Thoracic aorta (tissue), 2 donors: ENCODE measurements around the gene UNC45A. TPM values are rescaled to one million over a fixed set of nuclear protein-coding genes. Genes with fewer than 3 reads are reported as not detected.
"Not testable (repeated sequence)": the region's sequence is repeated elsewhere in the genome, so short reads cannot be mapped to it uniquely, and the experiment has no call there.

Source experiments
- ATAC-seq: fragments of 150-250 bp; one replicate; pipeline ENCODE4 v1.8.0; 2017; ENCODE audit warnings: low read depth; ENCODE audit not compliant: insufficient number of reproducible peaks, low FRiP score
- DNase-seq: peaks from one replicate; pipeline ENCODE4 v3.0.0-alpha.2; 2020; ENCODE audit warnings: low spot score
- H3K27ac ChIP-seq, 2 donors: fragments of 200-600 bp; sonication (generic); 1 replicate in 1 of 2; 2 replicates in 1 of 2; pipeline ENCODE4 v1.5.1; 2016; ENCODE audit warnings: mild to moderate bottlenecking in 2 of 2, moderate library complexity in 2 of 2
- H3K27me3 ChIP-seq: fragments of 200-600 bp; sonication (generic); replicated peaks from 2 replicates; pipeline ENCODE4 v1.6.0; 2016; ENCODE audit warnings: mild to moderate bottlenecking; ENCODE audit not compliant: insufficient read depth
- H3K36me3 ChIP-seq: fragments of 200-600 bp; sonication (generic); one replicate; pipeline ENCODE4 v1.5.1; 2016
- H3K4me1 ChIP-seq, 2 donors: fragments of 200-600 bp; sonication (generic); 1 replicate in 1 of 2; 2 replicates in 1 of 2; pipeline versions ENCODE4 v1.5.1 to v1.6.0; 2016; ENCODE audit warnings: low read depth in 2 of 2, mild to moderate bottlenecking in 1 of 2; ENCODE audit not compliant: control insufficient read depth in 1 of 2
- H3K4me3 ChIP-seq: fragments of 200-600 bp; sonication (generic); 2 replicates; pipeline ENCODE4 v1.5.1; 2016; ENCODE audit warnings: mild to moderate bottlenecking
- H3K9me3 ChIP-seq: fragments of 200-600 bp; sonication (generic); 2 replicates; pipeline ENCODE4 v1.5.1; 2016
- CTCF ChIP-seq: fragments of 200-600 bp; sonication (generic); IDR thresholded peaks from one replicate; pipeline ENCODE4 v1.5.1; 2019; ENCODE audit warnings: antibody characterized with exemption
- total RNA-seq, 2 donors: library from RNA; depleted of rRNA; stranded (reverse); fragments of >200 nt; gene quantifications; one replicate each; pipeline versions ENCODE4 v1.1.0 to v1.2.3, GENCODE V29; 2016

UNC45A gene
- total RNA-seq, 2 donors from 2014 or later = 54.0 to 65.5 TPM

GRCh38 chr15:90892498-90893174 lies 42.4 kb upstream of the UNC45A start:
- H3K4me1 ChIP-seq = no peaks in the 10 kb centered on the region
- TF ChIP-seq CTCF = no peak
- H3K27ac ChIP-seq = no peak overlapping the region
- no peaks in the 10 kb centered on the region for H3K9me3 ChIP-seq
- H3K4me3 ChIP-seq = no peak overlapping the region
- no peak for DNase-seq
- H3K36me3 ChIP-seq = peaks cover 51% of the 10 kb centered on the region
- no peaks in the 10 kb centered on the region for H3K27me3 ChIP-seq
- no peak for ATAC-seq

- Histone ChIP-seq H3K4me3 (no peak overlapping the region), H3K27ac (no peak overlapping the region), H3K9me3 (no peaks in the 10 kb centered on the region), H3K36me3 (peaks cover 50% of the 10 kb centered on the region), H3K27me3 (no peaks in the 10 kb centered on the region), H3K4me1 (no peaks in the 10 kb centered on the region)
- TF ChIP-seq CTCF = no peak
- no peak for ATAC-seq
- no peak for DNase-seq
Observed at GRCh38 chr15:90893175-90894090, 41.7 kb upstream of the UNC45A start.

- no peak for ATAC-seq
- no peak overlapping the region for H3K27ac ChIP-seq
- H3K4me3 ChIP-seq = no peak overlapping the region
- TF ChIP-seq CTCF = no peak
- H3K4me1 ChIP-seq = no peaks in the 10 kb centered on the region
- H3K27me3 ChIP-seq = no peaks in the 10 kb centered on the region
- no peaks in the 10 kb centered on the region for H3K9me3 ChIP-seq
- H3K36me3 ChIP-seq = peaks cover 40% of the 10 kb centered on the region
- no peak for DNase-seq
Observed at GRCh38 chr15:90895571-90896117, 39.4 kb upstream of the UNC45A start.

- H3K27me3 ChIP-seq, H3K9me3 ChIP-seq, DNase-seq, H3K4me1 ChIP-seq, ATAC-seq, H3K4me3 ChIP-seq, H3K27ac ChIP-seq: not testable (repeated sequence)
- H3K36me3 ChIP-seq = peaks cover 27% of the 10 kb centered on the region
Observed at GRCh38 chr15:90897131-90897655, 37.9 kb upstream of the UNC45A start.

- H3K4me1 ChIP-seq = peaks cover 15 to 19% of the 10 kb centered on the region in 2 donors
- H3K4me3 ChIP-seq = peak overlapping the region; percentile 76
- H3K27me3 ChIP-seq = no peaks in the 10 kb centered on the region
- ATAC-seq (no peak), DNase-seq (no peak)
- H3K9me3 ChIP-seq = no peaks in the 10 kb centered on the region
- no peak for TF ChIP-seq CTCF
- H3K36me3 ChIP-seq = peaks cover 14% of the 10 kb centered on the region
- peak overlapping the region; percentile 80 to 86 for H3K27ac ChIP-seq
Observed at GRCh38 chr15:90901175-90902039, 33.7 kb upstream of the UNC45A start.
